Erythroblast (primary cell): ENCODE data around the gene C10orf105.

Source experiments
- GATA1 ChIP-seq: IDR thresholded peaks from 2 replicates; pipeline ENCODE4 v1.6.1; 2011; ENCODE audit warnings: low read depth, mild to moderate bottlenecking, control low read depth, low read length, moderate library complexity
- POLR2A ChIP-seq: IDR thresholded peaks from 2 replicates; pipeline ENCODE4 v1.6.1; 2011; ENCODE audit warnings: mild to moderate bottlenecking, low read length

DNA sequence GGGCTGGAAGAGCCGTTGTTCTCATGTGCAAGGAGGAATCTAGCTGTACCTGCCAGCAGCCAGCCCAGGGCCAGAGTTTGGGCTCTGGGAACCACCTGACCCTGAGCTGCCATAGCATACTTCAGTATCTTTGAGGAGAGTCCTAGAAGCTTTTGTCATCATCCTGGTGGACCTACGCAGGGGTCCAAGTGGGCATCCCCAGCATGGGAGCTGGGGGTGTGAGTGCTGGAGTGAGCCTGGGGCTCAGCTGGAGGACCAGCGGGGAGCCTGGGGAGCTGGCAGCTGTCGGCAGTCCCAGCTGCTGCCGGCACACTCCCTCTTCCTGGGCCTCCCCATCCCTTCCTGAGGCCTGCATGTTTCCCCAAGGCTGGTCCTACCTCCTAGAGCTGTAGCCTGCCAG is 32.5 kb downstream of the C10orf105 start:
- TF ChIP-seq POLR2A (no peak), GATA1 (no peak)
